WTC11 (cell line): ENCODE results near the gene PRKCG. TPM values are rescaled to one million over a fixed set of nuclear protein-coding genes. Genes with fewer than 3 reads are reported as not detected.
A peak's percentile ranks its signal among the peaks of the same experiment; 100 is the strongest.

ENCODE experiments used
- ATF1 ChIP-seq: sonication (generic); formaldehyde crosslinking; IDR thresholded peaks from 2 replicates; pipeline ENCODE4 v1.8.1; 2023; ENCODE audit warnings: mild to moderate bottlenecking, moderate library complexity, missing genetic modification reagents
- ATF3 ChIP-seq: sonication (generic); formaldehyde crosslinking; conservative IDR thresholded peaks from 2 replicates; pipeline ENCODE4 v1.8.1; 2022; ENCODE audit warnings: mild to moderate bottlenecking, missing genetic modification reagents
- CREB1 ChIP-seq: sonication (generic); formaldehyde crosslinking; IDR thresholded peaks from 2 replicates; pipeline ENCODE4 v1.8.0; 2023; ENCODE audit warnings: mild to moderate bottlenecking, missing genetic modification reagents
- CREM ChIP-seq: sonication (generic); formaldehyde crosslinking; IDR thresholded peaks from 2 replicates; pipeline ENCODE4 v1.8.1; 2022; ENCODE audit warnings: mild to moderate bottlenecking, missing genetic modification reagents, moderate library complexity
- FOXP1 ChIP-seq: sonication (generic); formaldehyde crosslinking; IDR thresholded peaks from 2 replicates; pipeline ENCODE4 v1.8.0; 2022; ENCODE audit warnings: missing genetic modification reagents, mild to moderate bottlenecking, moderate library complexity, borderline replicate concordance
- MLX ChIP-seq: sonication (generic); formaldehyde crosslinking; IDR thresholded peaks from 2 replicates; pipeline ENCODE4 v1.8.1; 2023; ENCODE audit warnings: mild to moderate bottlenecking, missing genetic modification reagents, moderate library complexity
- MYBL2 ChIP-seq: sonication (generic); formaldehyde crosslinking; IDR thresholded peaks from 2 replicates; pipeline ENCODE4 v1.8.1; 2023; ENCODE audit warnings: mild to moderate bottlenecking, moderate library complexity, missing genetic modification reagents
- NR1H2 ChIP-seq: sonication (generic); formaldehyde crosslinking; IDR thresholded peaks from 2 replicates; pipeline ENCODE4 v1.9.0; 2021; ENCODE audit warnings: mild to moderate bottlenecking, moderate library complexity, missing genetic modification reagents
- PREB ChIP-seq: sonication (generic); formaldehyde crosslinking; IDR thresholded peaks from 2 replicates; pipeline ENCODE4 v1.8.1; 2022; ENCODE audit warnings: mild to moderate bottlenecking, missing genetic modification reagents, moderate library complexity, borderline replicate concordance
- PRRX2 ChIP-seq: fragments of 250-450 bp; sonication (Bioruptor Pico); IDR thresholded peaks from 2 replicates; pipeline ENCODE4 v1.8.0; 2021; ENCODE audit warnings: mild to moderate bottlenecking
- TEAD4 ChIP-seq: sonication (generic); formaldehyde crosslinking; IDR thresholded peaks from 2 replicates; pipeline ENCODE4 v1.8.0; 2022; ENCODE audit warnings: mild to moderate bottlenecking, missing genetic modification reagents
- TP53 ChIP-seq: sonication (generic); formaldehyde crosslinking; IDR thresholded peaks from 2 replicates; pipeline ENCODE4 v1.8.1; 2023; ENCODE audit warnings: mild to moderate bottlenecking, missing genetic modification reagents
- ZBTB21 ChIP-seq: sonication (generic); formaldehyde crosslinking; IDR thresholded peaks from 2 replicates; pipeline ENCODE4 v1.8.1; 2023; ENCODE audit warnings: mild to moderate bottlenecking, missing genetic modification reagents, borderline replicate concordance
- ZMAT4 ChIP-seq: fragments of 250-450 bp; sonication (Bioruptor Pico); IDR thresholded peaks from 2 replicates; pipeline ENCODE4 v1.9.0; 2021; ENCODE audit warnings: mild to moderate bottlenecking
- ZNF532 ChIP-seq: fragments of 250-450 bp; sonication (Bioruptor Pico); IDR thresholded peaks from 2 replicates; pipeline ENCODE4 v1.9.0; 2021; ENCODE audit warnings: mild to moderate bottlenecking, borderline replicate concordance
- total RNA-seq: library from RNA; stranded (reverse); gene quantifications from 3 replicates; pipeline ENCODE4 v1.2.3, GENCODE V29; 2021
- TF ChIP-seq, protein P1 (sequence below): sonication (generic); formaldehyde crosslinking; IDR thresholded peaks from 2 replicates; pipeline ENCODE4 v1.8.0; 2023; ENCODE audit warnings: missing genetic modification reagents, mild to moderate bottlenecking, borderline replicate concordance
- TF ChIP-seq, protein P2 (sequence below): sonication (generic); formaldehyde crosslinking; IDR thresholded peaks from 2 replicates; pipeline ENCODE4 v1.8.0; 2022; ENCODE audit warnings: mild to moderate bottlenecking, missing genetic modification reagents
- TF ChIP-seq, protein P3 (sequence below): sonication (generic); formaldehyde crosslinking; IDR thresholded peaks from 2 replicates; pipeline ENCODE4 v1.8.0; 2022; ENCODE audit warnings: missing genetic modification reagents
- TF ChIP-seq, protein P4 (sequence below): sonication (generic); formaldehyde crosslinking; IDR thresholded peaks from 2 replicates; pipeline ENCODE4 v1.8.0; 2023; ENCODE audit warnings: missing genetic modification reagents

The PRKCG gene
- total RNA-seq, 1 experiment from 2014 or later: 23.0 TPM

DNA sequence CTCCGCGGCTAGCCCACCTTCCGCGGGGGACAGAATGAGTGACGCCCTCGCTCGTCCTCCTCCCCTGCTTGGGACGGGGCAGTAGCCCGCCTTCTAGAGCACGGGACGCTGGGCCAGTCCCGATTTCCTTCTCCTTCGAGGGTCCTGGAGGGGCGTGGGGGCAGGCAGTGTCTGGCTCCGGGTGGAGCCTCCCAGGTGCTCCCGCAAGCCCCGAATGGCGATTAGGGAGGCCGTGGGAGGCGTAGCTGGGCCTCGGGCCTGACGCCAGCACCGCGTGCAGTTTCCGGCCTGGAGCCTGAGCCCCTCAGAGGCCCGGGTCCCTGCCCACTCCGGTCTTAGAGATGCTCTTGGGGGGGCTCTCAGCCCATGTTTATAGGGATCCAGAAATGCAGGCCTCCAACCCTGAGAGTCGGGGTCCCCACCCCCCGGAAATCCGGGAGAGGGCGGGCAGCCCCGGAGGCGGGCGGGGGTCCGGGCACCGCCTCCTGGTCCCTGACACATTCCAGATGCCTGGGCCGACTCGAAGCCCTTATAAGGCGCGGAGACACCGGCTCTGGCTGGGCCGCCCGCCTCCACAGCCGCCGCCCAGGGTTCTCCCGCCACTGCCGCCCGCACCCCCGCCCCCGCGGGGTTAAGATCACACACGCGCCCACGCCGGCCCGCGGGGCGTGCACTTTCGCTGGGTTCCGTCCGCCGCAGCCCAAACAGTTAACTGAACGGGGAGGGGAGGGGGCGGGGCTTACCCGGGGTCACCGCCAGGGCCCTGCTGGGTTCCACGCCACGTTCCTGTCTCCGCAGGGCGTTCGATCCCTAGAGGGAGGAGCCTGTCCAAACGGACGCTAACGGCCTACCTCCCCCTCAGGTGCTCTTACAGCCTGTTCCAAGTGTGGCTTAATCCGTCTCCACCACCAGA is 12.8 kb upstream of the PRKCG start (continued):
- TF ChIP-seq, protein P1, sequence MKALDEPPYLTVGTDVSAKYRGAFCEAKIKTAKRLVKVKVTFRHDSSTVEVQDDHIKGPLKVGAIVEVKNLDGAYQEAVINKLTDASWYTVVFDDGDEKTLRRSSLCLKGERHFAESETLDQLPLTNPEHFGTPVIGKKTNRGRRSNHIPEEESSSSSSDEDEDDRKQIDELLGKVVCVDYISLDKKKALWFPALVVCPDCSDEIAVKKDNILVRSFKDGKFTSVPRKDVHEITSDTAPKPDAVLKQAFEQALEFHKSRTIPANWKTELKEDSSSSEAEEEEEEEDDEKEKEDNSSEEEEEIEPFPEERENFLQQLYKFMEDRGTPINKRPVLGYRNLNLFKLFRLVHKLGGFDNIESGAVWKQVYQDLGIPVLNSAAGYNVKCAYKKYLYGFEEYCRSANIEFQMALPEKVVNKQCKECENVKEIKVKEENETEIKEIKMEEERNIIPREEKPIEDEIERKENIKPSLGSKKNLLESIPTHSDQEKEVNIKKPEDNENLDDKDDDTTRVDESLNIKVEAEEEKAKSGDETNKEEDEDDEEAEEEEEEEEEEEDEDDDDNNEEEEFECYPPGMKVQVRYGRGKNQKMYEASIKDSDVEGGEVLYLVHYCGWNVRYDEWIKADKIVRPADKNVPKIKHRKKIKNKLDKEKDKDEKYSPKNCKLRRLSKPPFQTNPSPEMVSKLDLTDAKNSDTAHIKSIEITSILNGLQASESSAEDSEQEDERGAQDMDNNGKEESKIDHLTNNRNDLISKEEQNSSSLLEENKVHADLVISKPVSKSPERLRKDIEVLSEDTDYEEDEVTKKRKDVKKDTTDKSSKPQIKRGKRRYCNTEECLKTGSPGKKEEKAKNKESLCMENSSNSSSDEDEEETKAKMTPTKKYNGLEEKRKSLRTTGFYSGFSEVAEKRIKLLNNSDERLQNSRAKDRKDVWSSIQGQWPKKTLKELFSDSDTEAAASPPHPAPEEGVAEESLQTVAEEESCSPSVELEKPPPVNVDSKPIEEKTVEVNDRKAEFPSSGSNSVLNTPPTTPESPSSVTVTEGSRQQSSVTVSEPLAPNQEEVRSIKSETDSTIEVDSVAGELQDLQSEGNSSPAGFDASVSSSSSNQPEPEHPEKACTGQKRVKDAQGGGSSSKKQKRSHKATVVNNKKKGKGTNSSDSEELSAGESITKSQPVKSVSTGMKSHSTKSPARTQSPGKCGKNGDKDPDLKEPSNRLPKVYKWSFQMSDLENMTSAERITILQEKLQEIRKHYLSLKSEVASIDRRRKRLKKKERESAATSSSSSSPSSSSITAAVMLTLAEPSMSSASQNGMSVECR (CRISPR knock-in tag): peak; percentile 19; the same call in 1 of the 2 replicates
- TF ChIP-seq PREB (CRISPR knock-in tag): no peak
- TF ChIP-seq MLX (CRISPR knock-in tag): no peak
- TF ChIP-seq, protein P2, sequence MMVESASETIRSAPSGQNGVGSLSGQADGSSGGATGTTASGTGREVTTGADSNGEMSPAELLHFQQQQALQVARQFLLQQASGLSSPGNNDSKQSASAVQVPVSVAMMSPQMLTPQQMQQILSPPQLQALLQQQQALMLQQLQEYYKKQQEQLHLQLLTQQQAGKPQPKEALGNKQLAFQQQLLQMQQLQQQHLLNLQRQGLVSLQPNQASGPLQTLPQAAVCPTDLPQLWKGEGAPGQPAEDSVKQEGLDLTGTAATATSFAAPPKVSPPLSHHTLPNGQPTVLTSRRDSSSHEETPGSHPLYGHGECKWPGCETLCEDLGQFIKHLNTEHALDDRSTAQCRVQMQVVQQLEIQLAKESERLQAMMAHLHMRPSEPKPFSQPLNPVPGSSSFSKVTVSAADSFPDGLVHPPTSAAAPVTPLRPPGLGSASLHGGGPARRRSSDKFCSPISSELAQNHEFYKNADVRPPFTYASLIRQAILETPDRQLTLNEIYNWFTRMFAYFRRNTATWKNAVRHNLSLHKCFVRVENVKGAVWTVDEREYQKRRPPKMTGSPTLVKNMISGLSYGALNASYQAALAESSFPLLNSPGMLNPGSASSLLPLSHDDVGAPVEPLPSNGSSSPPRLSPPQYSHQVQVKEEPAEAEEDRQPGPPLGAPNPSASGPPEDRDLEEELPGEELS (CRISPR knock-in tag): no peak
- TF ChIP-seq, protein P3, sequence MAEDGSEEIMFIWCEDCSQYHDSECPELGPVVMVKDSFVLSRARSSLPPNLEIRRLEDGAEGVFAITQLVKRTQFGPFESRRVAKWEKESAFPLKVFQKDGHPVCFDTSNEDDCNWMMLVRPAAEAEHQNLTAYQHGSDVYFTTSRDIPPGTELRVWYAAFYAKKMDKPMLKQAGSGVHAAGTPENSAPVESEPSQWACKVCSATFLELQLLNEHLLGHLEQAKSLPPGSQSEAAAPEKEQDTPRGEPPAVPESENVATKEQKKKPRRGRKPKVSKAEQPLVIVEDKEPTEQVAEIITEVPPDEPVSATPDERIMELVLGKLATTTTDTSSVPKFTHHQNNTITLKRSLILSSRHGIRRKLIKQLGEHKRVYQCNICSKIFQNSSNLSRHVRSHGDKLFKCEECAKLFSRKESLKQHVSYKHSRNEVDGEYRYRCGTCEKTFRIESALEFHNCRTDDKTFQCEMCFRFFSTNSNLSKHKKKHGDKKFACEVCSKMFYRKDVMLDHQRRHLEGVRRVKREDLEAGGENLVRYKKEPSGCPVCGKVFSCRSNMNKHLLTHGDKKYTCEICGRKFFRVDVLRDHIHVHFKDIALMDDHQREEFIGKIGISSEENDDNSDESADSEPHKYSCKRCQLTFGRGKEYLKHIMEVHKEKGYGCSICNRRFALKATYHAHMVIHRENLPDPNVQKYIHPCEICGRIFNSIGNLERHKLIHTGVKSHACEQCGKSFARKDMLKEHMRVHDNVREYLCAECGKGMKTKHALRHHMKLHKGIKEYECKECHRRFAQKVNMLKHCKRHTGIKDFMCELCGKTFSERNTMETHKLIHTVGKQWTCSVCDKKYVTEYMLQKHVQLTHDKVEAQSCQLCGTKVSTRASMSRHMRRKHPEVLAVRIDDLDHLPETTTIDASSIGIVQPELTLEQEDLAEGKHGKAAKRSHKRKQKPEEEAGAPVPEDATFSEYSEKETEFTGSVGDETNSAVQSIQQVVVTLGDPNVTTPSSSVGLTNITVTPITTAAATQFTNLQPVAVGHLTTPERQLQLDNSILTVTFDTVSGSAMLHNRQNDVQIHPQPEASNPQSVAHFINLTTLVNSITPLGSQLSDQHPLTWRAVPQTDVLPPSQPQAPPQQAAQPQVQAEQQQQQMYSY (CRISPR knock-in tag): no peak
- no peak for TF ChIP-seq MYBL2
- TF ChIP-seq CREB1: no peak
- TF ChIP-seq ATF1 (CRISPR knock-in tag): no peak
- TF ChIP-seq NR1H2 (CRISPR knock-in tag): no peak
- no peak for TF ChIP-seq ZBTB21 (CRISPR knock-in tag)
- TF ChIP-seq PRRX2 (CRISPR knock-in tag): 0 out of 2 replicates have a peak, but pooled peaks have one; percentile 34
- no peak for TF ChIP-seq TEAD4 (CRISPR knock-in tag)
- no peak for TF ChIP-seq ZMAT4 (CRISPR knock-in tag)
- TF ChIP-seq ATF3 (CRISPR knock-in tag): no peak
- TF ChIP-seq, protein P4, sequence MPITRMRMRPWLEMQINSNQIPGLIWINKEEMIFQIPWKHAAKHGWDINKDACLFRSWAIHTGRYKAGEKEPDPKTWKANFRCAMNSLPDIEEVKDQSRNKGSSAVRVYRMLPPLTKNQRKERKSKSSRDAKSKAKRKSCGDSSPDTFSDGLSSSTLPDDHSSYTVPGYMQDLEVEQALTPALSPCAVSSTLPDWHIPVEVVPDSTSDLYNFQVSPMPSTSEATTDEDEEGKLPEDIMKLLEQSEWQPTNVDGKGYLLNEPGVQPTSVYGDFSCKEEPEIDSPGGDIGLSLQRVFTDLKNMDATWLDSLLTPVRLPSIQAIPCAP (CRISPR knock-in tag): no peak
- no peak for TF ChIP-seq ZNF532 (CRISPR knock-in tag)
- no peak for TF ChIP-seq CREM (CRISPR knock-in tag)
- peak; percentile 50; the same call in 1 of the 2 replicates for TF ChIP-seq FOXP1
- TF ChIP-seq TP53: no peak
